HFF-Myc (cell line): ENCODE results near the gene SLC36A3.

Experiments
- DNase-seq: peaks from one replicate; pipeline ENCODE4 v3.0.0-alpha.2; 2011; ENCODE audit warnings: low read depth; ENCODE audit errors: extremely low read depth
- H3K4me3 ChIP-seq: replicated peaks from 2 replicates; pipeline ENCODE4 v1.5.1; 2011; ENCODE audit warnings: low read depth, mild to moderate bottlenecking, control low read depth, low read length
- CTCF ChIP-seq: IDR thresholded peaks from 2 replicates; pipeline ENCODE4 v1.5.1; 2012; ENCODE audit warnings: mild to moderate bottlenecking, low read depth, low read length, control low read depth; ENCODE audit errors: missing control alignments

The SLC36A3 gene

GRCh38 chr5:151228986-151229385 is 74.6 kb downstream of the SLC36A3 start:
- DNase-seq = no peak

GRCh38 chr5:151227918-151228447 is 75.6 kb downstream of the SLC36A3 start:
- DNase-seq = no peak
- no peak for TF ChIP-seq CTCF
- no peak overlapping the region for H3K4me3 ChIP-seq

More at GRCh38 chr5:151228986-151229385, 74.6 kb downstream of the SLC36A3 start:
- TF ChIP-seq CTCF = no peak
- H3K4me3 ChIP-seq = no peak overlapping the region
